Motor neuron (in vitro differentiated cells): Measurements from ENCODE around the gene PRSS53. TPM values are rescaled to one million over a fixed set of nuclear protein-coding genes. Genes with fewer than 3 reads are reported as not detected.
"Not testable (repeated sequence)": the region's sequence is repeated elsewhere in the genome, so short reads cannot be mapped to it uniquely, and the experiment has no call there.

ENCODE experiments used
- ATAC-seq, 8 experiments: fragments of 200-7000 bp; cut with Tn5 transposase; replicated peaks in 6 of 8; 2 replicates each; pipeline ENCODE4 v1.8.0; 2021; ENCODE audit warnings: mild to moderate bottlenecking in 8 of 8, moderate library complexity in 8 of 8
- H3K27ac ChIP-seq, 2 donors: fragments of 250-450 bp; sonication (Bioruptor Pico); 2 replicates each; pipeline ENCODE4 v1.9.0; 2021; ENCODE audit warnings: antibody characterized with exemption in 2 of 2, mild to moderate bottlenecking in 2 of 2, moderate library complexity in 1 of 2
- H3K4me1 ChIP-seq, 2 donors: fragments of 250-450 bp; sonication (Bioruptor Pico); replicated peaks in 1 of 2; 2 replicates each; pipeline ENCODE4 v1.6.1; 2021; ENCODE audit warnings: antibody characterized with exemption in 2 of 2, mild to moderate bottlenecking in 2 of 2, moderate library complexity in 1 of 2
- H3K4me3 ChIP-seq, 5 donors: fragments of 250-450 bp; sonication (Bioruptor Pico); 2 replicates each; pipeline ENCODE4 v1.9.0; 2021; ENCODE audit warnings: antibody characterized with exemption in 5 of 5, mild to moderate bottlenecking in 5 of 5, moderate library complexity in 4 of 5
- WGBS, 10 experiments: fragments of 450-650 bp; shearing (Covaris generic); methylation state at CpG; one replicate each; pipeline ENCODE4 v1.0.0; 2022; 5-methylcytosine and 5-hydroxymethylcytosine counted together
- in situ Hi-C, 9 experiments: fragments of 400-800 bp; cut with MboI; loops; one replicate each; pipeline ENCODE4 v1.15.0; 2021; ENCODE audit warnings: low sequenced_read_pairs in 9 of 9, low pct_unique_long_range_greater_than_20kb in 2 of 9; ENCODE audit not compliant: unreplicated experiment in 9 of 9
- total RNA-seq, 8 experiments: library from RNA; unstranded; fragments of 300-600 nt; gene quantifications; 2 replicates each; pipeline versions ENCODE4 v1.2.3 to v1.2.4, GENCODE V29; 2022

PRSS53 gene
- total RNA-seq, result 1 to 10 TPM in 7 of 8 experiments, under 1 TPM in 1; 0.36 to 6.0 (median 3.5) TPM

GRCh38 chr16:31088459-31089183 is at the start of gene PRSS53:
TSS of gene PRSS53 (minus strand) at chr16:31088943. CDS start at chr16:31088809, 134 bp downstream.
- H3K27ac ChIP-seq, result no peak within 1 kb of the TSS
- H3K4me1 ChIP-seq, result peaks cover 5% of the 10 kb centered on the region in 2 donors
- H3K4me3 ChIP-seq, result no peak within 1 kb of the TSS
- in situ Hi-C loops, result no loop called here
- no peak for ATAC-seq
- 50 to 100% (median 85%) methylated on average over 1 to 3 of the region's 15 CpGs; no CpG with 5 or more reads in 4 of the 10 experiments for WGBS, 10 experiments

- in situ Hi-C loops, H3K4me3 ChIP-seq, ATAC-seq, H3K27ac ChIP-seq: not testable (repeated sequence)
- peaks cover 26 to 31% of the 10 kb centered on the region in 2 donors for H3K4me1 ChIP-seq
- 71 to 100% (median 85%) methylated on average over 3 to 18 of the region's 20 CpGs; no CpG with 5 or more reads in 1 of the 10 experiments for WGBS, 10 experiments
These were observed 48.2 kb upstream of the PRSS53 start for GRCh38 chr16:31136822-31137499.

GRCh38 chr16:31136287-31136662 is 47.5 kb upstream of the PRSS53 start:
- H3K4me1 ChIP-seq, result peaks cover 20 to 26% of the 10 kb centered on the region in 2 donors
- in situ Hi-C loops, result no loop called here
- ATAC-seq, result no peak
- H3K27ac ChIP-seq, result no peak overlapping the region
- H3K4me3 ChIP-seq, result no peak overlapping the region
- WGBS, 10 experiments, result 50 to 100% (median 85%) methylated on average over 1 to 4 of the region's 6 CpGs; no CpG with 5 or more reads in 1 of the 10 experiments

GRCh38 chr16:31135535-31136286 is 47.0 kb upstream of the PRSS53 start, which contains the start of gene PRSS8:
TSS of gene PRSS8 (minus strand) at chr16:31135727. CDS start at chr16:31135498, 229 bp downstream.
- no peak within 1 kb of the TSS for H3K27ac ChIP-seq
- H3K4me1 ChIP-seq, result peaks cover 19 to 25% of the 10 kb centered on the region in 2 donors
- no peak within 1 kb of the TSS for H3K4me3 ChIP-seq
- peak; percentile 15 to 53 (median 38) for ATAC-seq
- in situ Hi-C loops, result no loop called here
- 47 to 100% (median 70%) methylated on average over 1 to 4 of the region's 22 CpGs; no CpG with 5 or more reads in 6 of the 10 experiments for WGBS, 10 experiments

GRCh38 chr16:31134625-31135534 is 46.1 kb upstream of the PRSS53 start:
- Histone ChIP-seq H3K4me1 (peaks cover 19 to 25% of the 10 kb centered on the region in 2 donors), H3K4me3 (no peak overlapping the region), H3K27ac (no peak overlapping the region)
- in situ Hi-C loops, result no loop called here
- 0 to 52% (median 10%) methylated on average over 1 to 10 of the region's 18 CpGs; no CpG with 5 or more reads in 6 of the 10 experiments for WGBS, 10 experiments
- ATAC-seq, result peak in 6 of 8 experiments; percentile 2 to 33 (median 20)

GRCh38 chr16:31134091-31134571 is 45.4 kb upstream of the PRSS53 start:
- ATAC-seq, result peak in 6 of 8 experiments; percentile 23 to 70 (median 64)
- in situ Hi-C loops, result no loop called here
- WGBS, 10 experiments, result 19 to 60% (median 47%) methylated on average over 1 to 3 of the region's 5 CpGs; no CpG with 5 or more reads in 3 of the 10 experiments
- Histone ChIP-seq H3K4me1 (peaks cover 19 to 25% of the 10 kb centered on the region in 2 donors), H3K27ac (peak overlapping the region in 1 of 2 donors; percentile 34), H3K4me3 (no peak overlapping the region)

- ATAC-seq, result no peak
- H3K27ac ChIP-seq, result no peak overlapping the region
- 76 to 100% (median 93%) methylated on average over 1 to 5 of the region's 6 CpGs; no CpG with 5 or more reads in 5 of the 10 experiments for WGBS, 10 experiments
- in situ Hi-C loops, result no loop called here
- H3K4me1 ChIP-seq, result peaks cover 19 to 25% of the 10 kb centered on the region in 2 donors
- no peak overlapping the region for H3K4me3 ChIP-seq
These were observed 44.3 kb upstream of the PRSS53 start for GRCh38 chr16:31133046-31133501.

GRCh38 chr16:31132303-31132979 is 43.7 kb upstream of the PRSS53 start:
- H3K4me1 ChIP-seq, result peaks cover 19 to 25% of the 10 kb centered on the region in 2 donors
- H3K27ac ChIP-seq, result no peak overlapping the region
- ATAC-seq, result no peak
- WGBS, 10 experiments, result 88% methylated on average over 5 of the region's 20 CpGs; no CpG with 5 or more reads in 9 of the 10 experiments
- in situ Hi-C loops, result no loop called here
- no peak overlapping the region for H3K4me3 ChIP-seq

GRCh38 chr16:31131841-31132271 is 43.1 kb upstream of the PRSS53 start:
- no peak for ATAC-seq
- H3K27ac ChIP-seq, result no peak overlapping the region
- WGBS, 10 experiments, result 58 to 100% (median 100%) methylated on average over 1 to 2 of the region's 5 CpGs; no CpG with 5 or more reads in 6 of the 10 experiments
- no peak overlapping the region for H3K4me3 ChIP-seq
- H3K4me1 ChIP-seq, result peaks cover 19 to 25% of the 10 kb centered on the region in 2 donors
- in situ Hi-C loops, result no loop called here

- in situ Hi-C loops, result no loop called here
- H3K4me1 ChIP-seq, result peaks cover 19 to 25% of the 10 kb centered on the region in 2 donors
- ATAC-seq, result no peak
- 81 to 100% (median 94%) methylated on average over 3 to 4 of the region's 11 CpGs; no CpG with 5 or more reads in 7 of the 10 experiments for WGBS, 10 experiments
- no peak overlapping the region for H3K27ac ChIP-seq
- no peak overlapping the region for H3K4me3 ChIP-seq
These were observed 42.7 kb upstream of the PRSS53 start for GRCh38 chr16:31131416-31131815.

- H3K27ac ChIP-seq, result no peak overlapping the region
- peaks cover 19 to 25% of the 10 kb centered on the region in 2 donors for H3K4me1 ChIP-seq
- in situ Hi-C loops, result no loop called here
- 100% methylated on average over 2 of the region's 6 CpGs; no CpG with 5 or more reads in 9 of the 10 experiments for WGBS, 10 experiments
- ATAC-seq, result no peak
- no peak overlapping the region for H3K4me3 ChIP-seq
These were observed 42.2 kb upstream of the PRSS53 start for GRCh38 chr16:31130899-31131298.
